Cortex of kidney (tissue), 1 donor: ENCODE measurements around the gene PFDN2.
"Not testable (repeated sequence)": the region's sequence is repeated elsewhere in the genome, so short reads cannot be mapped to it uniquely, and the experiment has no call there.

ENCODE experiments used
- DNase-seq: peaks from one replicate; lab custom pipeline; 2025; lab: John Stamatoyannopoulos, UW

The PFDN2 gene

DNA sequence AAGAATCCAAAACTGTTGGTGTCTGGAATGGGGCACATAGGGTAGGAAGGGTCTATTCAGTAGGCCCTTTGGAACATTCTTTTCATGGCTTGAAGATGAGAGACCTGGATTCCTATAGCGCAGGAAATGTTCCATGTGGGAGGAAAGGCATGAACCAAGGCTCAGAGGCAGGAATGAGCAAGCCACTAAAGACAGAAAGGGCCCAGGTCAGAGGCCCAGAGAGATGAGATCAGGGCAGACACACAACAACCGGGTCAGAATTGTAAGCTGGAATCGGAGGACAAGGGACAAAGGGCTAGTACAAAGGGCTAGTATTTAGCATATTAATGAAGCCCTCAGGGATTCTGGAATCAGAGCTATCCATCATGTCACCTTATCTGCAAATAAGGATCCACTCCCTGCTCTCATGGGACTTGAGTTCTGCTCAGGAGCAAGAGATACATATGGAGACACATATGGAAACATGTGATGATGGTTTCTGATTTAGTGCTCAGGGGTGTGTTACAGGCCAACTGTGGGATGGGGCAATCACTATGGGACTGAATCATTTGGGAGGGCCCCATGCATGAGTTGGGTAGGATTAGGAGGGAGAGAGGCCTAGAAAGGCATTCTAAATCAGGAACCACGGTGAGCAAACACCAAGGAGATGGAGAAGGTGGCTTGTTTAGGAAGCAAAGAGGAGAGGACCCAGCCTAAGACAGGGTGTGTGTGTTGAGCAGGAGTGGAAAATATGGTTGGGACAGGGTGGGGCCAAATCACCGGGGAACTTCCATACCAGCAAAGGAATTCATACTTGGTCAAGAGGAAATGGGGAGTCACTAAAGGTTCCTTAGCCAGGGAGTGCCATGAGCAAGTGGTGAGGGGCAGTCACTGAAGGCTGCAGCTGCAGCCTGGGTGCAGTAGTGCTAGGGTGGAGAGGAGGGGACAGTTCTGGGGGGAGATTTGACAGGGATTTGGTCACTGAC lies 37.1 kb downstream of the PFDN2 start:
- no peak for DNase-seq

DNA sequence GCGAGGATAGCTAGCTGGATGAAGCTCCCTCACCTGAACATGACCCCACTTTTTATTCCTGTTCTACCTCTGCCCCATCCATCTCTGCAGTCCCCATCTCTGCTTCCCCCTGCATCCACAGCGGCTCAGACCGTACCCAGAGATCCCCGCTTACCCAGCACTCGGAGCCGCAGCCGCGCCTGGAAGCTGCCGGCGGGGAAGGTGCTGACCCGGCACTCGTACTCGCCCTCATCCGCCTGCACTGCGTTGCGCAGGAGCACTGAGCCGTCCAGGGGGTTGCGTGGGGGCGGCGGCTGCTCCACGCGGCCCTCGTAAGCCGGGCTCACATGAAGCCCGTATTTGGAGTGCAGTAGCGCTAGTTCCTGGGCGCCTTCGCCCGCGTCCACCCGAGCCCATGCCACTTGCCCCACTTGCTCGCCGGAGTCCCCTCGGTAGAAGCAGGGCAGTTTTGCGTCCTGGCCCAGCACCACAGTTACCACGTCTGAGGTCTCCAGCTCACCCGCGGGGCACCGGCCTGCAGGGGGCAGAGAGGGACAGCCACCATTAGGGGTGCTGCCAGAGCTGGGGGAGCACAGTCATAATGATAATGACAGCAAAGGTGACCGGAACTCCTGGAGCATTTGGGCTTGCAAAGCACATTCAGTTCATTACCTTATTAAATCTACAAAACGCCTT lies 38.3 kb downstream of the PFDN2 start:
- DNase-seq = no peak

DNA sequence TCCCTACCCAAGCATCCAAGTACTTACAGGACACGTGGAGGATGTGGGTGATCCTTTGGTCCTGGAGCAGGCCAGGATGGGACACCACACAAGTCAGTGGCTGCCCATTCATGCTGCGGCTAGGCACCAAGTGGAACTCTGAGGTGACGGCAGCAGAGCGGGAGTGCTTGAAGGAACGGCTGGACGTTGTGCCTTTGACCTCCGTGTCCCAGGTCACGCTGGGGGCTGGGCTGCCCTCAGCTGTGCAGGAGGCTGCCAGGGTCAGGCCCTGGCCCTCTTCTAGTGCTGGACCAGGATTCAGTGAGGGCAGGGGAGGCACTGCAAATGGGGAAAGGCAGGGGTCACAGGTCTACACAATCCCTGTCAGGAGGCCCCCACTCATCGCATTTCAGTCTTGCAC lies 40.4 kb downstream of the PFDN2 start:
- no peak for DNase-seq

GRCh38 chr1:161076410-161076809 lies 41.4 kb downstream of the PFDN2 start:
- no peak for DNase-seq

DNA sequence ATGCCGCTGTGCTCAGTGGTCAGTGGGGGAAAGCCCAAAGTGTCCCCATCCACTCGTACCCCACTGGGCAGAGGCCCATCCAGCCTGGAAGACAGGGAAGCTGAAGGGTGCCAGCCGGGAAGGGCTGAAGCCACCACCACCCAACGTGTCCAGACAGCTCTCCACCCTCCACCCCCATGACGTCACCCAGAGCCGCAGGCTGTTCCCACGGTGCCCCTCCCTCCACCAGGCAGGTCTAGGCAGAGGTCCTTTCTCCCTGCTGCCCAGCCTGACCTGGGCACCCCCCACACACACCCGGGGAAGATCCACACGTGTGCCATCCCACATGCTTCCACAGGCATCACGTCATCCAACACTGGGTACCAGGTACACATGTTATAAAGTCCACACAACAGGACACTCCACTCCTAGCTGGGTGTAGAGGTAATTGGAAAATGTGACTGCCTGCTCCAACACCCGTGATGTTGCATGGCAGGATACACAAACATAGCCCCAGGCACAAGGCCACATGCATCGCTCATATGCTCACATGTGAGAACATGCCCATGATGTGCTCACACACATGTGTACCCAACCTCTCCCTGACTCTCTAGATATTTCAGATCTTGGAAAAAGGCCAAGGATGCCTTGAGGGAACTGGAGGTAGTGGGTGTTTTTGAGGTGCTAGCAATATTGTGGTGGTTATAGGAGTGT lies 43.0 kb downstream of the PFDN2 start:
- no peak for DNase-seq

DNA sequence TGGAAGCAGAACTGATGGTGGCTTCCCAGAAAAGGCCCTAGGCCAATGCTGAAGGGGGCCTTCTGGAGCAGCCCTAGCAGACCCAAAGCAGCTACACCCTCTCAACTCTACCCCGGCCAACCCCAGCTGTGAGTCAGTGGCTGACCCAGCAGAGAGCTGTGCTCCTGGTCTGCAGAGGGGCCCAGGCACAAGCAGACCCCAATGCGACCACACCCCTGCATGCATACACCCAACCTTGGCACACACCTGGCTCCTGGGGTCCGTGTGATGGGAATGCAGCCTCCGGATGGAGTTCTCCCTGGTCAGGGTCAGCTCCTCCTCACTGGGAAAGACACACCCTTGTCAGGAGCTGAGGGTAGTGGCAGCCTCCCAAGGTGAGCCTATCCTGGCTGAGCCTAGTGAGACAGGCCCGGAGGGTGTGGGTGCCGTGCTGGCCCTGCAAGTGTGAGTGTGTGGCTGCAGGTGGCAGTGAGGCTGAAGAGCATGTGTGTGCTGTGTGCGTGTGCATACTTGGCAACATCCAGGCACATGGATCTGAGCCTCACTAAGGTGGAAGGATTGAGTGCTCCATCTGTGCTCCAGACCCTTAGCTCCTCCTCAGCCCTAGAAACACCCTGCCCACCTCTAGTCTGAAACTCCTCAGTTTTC lies 44.2 kb downstream of the PFDN2 start:
- no peak for DNase-seq

GRCh38 chr1:161072751-161073449 lies 44.9 kb downstream of the PFDN2 start:
- no peak for DNase-seq

GRCh38 chr1:161071886-161072371 lies 45.9 kb downstream of the PFDN2 start:
- DNase-seq = no peak

GRCh38 chr1:161070761-161071160 lies 47.1 kb downstream of the PFDN2 start:
- no peak for DNase-seq

DNA sequence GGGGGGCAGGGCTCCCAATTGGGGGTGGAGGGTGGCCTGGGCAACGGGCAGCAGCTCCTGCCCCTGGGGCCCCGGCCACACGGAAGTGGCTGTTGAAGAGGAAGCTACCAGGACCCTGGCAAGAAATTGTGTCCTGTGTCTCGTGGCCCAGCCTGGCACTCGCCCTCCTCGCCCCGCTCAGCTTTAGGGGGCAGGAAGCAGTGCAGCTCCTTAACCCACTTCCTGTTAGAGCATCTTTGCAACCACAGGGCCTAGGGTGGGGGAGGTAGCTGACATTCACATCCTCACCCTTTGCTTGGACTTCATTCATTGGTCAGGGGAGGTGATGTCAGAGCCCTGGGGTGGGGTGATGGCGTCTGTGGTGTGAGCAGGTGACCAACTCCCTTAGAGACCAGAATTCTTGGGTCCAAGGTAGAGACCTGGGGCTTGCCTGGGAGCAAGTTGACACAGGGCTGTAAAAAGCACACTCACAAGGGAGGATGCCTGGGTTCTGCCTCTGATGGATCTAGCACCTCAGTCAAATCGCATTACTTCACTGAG lies 48.0 kb downstream of the PFDN2 start, which contains the start of gene ARHGAP30:
ARHGAP30 (minus strand) TSS at position 161 of the 540 bp plus-strand sequence. CDS start 267 bp downstream, outside the sequence.
- DNase-seq = no peak

DNA sequence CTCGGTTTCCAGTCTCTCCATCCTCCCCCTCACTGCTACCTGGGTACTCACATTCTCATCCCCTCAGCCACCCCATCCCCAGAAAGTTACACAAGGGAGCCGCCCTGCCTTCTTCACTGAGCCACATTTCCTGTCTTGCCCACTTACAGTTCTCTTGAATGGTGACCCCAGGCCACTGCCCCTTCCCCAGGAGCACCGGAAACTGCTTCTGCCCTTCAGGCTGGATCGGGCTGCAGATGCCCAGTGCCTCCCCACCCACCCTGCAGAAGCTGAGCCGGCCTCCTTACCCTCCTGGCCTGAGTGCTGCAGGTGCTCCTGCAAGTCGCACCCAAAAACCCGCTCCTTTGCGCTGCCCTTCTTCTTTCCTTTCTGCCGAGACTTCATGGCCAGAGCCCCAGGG lies 48.6 kb downstream of the PFDN2 start:
- DNase-seq = no peak

- DNase-seq = no peak
Measured at GRCh38 chr1:161068306-161069234, 49.3 kb downstream of the PFDN2 start.

DNA sequence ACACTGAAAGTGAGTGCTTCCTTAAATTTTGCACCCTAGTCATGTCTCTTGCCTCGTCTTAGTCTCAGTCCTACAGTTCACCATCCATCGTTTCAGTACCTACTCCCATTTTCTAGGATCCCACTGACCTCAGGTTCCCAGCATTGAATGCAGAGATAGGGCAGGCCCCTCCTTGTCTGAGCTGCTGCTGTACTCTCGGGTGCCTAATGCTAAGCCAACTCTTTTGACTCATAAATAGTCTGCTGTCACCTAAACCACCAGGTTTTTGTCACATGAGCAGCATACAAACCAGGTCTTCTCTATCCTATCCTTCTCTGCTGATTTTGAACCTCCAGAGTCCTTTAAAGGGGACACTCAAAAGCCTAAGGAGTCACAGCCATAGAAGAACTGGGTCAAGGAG lies 51.1 kb downstream of the PFDN2 start:
- DNase-seq = no peak

DNA sequence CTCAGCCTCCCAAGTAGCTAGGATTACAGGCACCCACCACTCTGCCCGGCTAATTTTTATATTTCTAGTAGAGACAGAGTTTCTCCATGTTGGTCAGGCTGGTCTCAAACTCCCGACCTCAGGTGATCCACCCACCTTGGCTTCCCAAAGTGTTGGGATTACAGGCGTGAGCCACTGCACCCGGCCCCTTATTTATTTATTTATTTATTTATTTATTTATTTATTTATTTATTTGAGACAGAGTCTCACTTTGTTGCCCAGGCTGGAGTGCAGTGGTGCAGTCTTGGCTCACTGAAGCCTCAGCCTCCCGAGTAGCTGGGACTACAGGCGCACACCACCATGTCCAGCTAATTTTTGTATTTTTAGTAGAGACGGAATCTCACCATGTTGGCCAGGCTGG lies 52.2 kb downstream of the PFDN2 start:
- not testable (repeated sequence) for DNase-seq

DNA sequence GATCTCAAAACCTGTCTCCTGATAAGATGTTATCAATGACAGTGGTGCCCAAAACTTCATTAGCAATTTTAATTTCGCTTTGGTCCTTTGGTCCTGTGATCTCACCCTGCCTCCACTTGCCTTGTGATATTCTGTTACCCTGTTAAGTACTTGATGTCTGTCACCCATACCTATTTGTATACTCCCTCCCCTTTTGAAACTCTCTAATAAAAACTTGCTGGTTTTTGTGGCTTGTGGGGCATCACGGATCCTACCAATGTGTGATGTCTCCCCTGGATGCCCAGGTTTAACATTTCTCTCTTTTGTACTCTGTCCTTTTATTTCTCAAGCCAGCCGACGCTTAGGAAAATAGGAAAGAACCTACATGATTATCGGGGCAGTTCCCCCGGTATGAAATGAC lies 53.9 kb downstream of the PFDN2 start:
- not testable (repeated sequence) for DNase-seq

DNA sequence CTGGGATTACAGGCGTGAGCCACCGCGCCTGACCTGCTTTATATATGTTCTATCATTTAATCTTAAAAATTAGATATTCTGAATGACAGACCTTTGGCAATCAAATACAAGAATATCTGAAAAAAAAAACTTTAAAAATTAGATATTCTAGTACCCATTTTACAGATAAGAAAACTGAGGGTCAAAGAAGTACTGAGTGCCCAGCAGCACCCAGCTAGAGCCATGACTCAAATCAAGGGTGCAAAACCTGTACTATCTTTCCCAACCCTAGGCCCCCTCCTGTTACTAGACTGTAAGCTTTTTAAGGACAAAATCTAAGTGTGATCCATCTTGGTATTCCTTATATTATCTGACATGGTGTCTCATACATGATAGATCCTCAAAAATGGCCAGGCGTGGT lies 56.4 kb downstream of the PFDN2 start:
- DNase-seq = no peak

DNA sequence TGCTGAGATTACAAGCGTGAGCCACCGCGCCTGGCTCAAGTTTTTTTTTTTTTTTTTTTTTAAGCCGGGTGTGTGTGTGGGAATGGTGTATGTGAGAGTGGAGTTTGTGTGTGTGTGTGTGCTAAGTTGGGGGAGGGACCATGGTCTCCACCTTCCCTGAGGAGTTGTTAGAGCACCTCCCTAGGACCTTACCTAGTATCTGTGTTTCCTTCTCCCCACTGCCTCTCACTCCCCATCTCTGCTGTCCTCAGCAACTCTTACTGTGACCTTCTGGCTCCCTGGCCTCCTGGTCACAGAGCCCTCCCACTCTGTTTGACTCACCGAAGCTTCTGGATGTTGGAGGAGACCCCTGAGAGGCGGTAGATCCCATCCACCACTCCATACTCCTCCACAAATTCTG lies 58.5 kb downstream of the PFDN2 start:
- no peak for DNase-seq

GRCh38 chr1:161054805-161055204 lies 63.0 kb downstream of the PFDN2 start:
- no peak for DNase-seq

DNA sequence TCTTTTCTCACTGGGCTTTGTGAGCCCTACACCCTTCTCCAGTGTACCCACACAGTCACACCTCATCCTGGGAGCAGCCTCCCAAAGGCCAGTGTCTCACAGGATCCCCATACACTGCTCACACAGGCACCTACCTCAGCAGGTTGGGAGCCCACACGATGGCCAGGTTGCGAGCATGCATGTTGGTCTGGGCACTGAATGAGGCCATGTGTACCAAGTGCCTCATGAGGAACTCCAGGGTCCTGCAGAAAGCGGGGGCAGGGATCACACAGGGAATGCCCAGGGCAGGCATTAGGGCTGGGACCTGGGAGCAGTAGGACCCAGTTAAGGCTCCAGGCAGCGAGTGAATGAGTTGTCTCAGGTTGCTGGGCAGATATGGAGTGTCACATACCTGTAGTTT lies 63.6 kb downstream of the PFDN2 start:
- DNase-seq = no peak

- DNase-seq = no peak
Measured at GRCh38 chr1:161052899-161053298, 64.9 kb downstream of the PFDN2 start.
